H9 (cell line): ENCODE results near the gene NPBWR2. TPM values are rescaled to one million over a fixed set of nuclear protein-coding genes. Genes with fewer than 3 reads are reported as not detected.

Experiments
- DNase-seq: peaks from one replicate; pipeline ENCODE4 v3.0.0-alpha.2; 2017
- H2AFZ ChIP-seq: one replicate; pipeline ENCODE4 v1.6.1; 2013; ENCODE audit warnings: mild to moderate bottlenecking, low read length, control low read depth, moderate library complexity
- H2AK5ac ChIP-seq: 2 replicates; pipeline ENCODE4 v1.6.1; 2013; ENCODE audit warnings: low read length, control low read depth, mixed read lengths; ENCODE audit not compliant: insufficient read length
- H2BK120ac ChIP-seq: one replicate; pipeline ENCODE4 v1.6.1; 2013; ENCODE audit warnings: low read depth, mild to moderate bottlenecking, low read length, control low read depth, inconsistent platforms; ENCODE audit not compliant: poor library complexity, severe bottlenecking
- H2BK12ac ChIP-seq: 2 replicates; pipeline ENCODE4 v1.6.1; 2013; ENCODE audit warnings: low read length, control low read depth, mixed read lengths, low read depth; ENCODE audit not compliant: insufficient read length
- H2BK15ac ChIP-seq: 2 replicates; pipeline ENCODE4 v1.6.1; 2013; ENCODE audit warnings: low read depth, low read length, control low read depth
- H2BK20ac ChIP-seq: one replicate; pipeline ENCODE4 v1.6.1; 2013; ENCODE audit warnings: low read depth, mild to moderate bottlenecking, low read length, control low read depth, inconsistent platforms; ENCODE audit not compliant: poor library complexity, severe bottlenecking
- H2BK5ac ChIP-seq: 2 replicates; pipeline ENCODE4 v1.6.1; 2013; ENCODE audit warnings: low read length, control low read depth, mixed read lengths; ENCODE audit not compliant: insufficient read length
- H3K14ac ChIP-seq: 2 replicates; pipeline ENCODE4 v1.6.1; 2013; ENCODE audit warnings: low read length, control low read depth; ENCODE audit not compliant: insufficient read depth
- H3K18ac ChIP-seq: 2 replicates; pipeline ENCODE4 v1.6.1; 2013; ENCODE audit warnings: low read depth, mild to moderate bottlenecking, mixed read lengths, low read length, control low read depth; ENCODE audit not compliant: insufficient read length
- H3K23ac ChIP-seq: 2 replicates; pipeline ENCODE4 v1.6.1; 2013; ENCODE audit warnings: low read length, control low read depth, mixed read lengths, low read depth; ENCODE audit not compliant: insufficient read length
- H3K23me2 ChIP-seq: 2 replicates; pipeline ENCODE4 v1.6.1; 2013; ENCODE audit warnings: low read depth, mild to moderate bottlenecking, mixed read lengths, low read length, control low read depth; ENCODE audit not compliant: insufficient read length, poor library complexity, severe bottlenecking
- H3K27ac ChIP-seq: 2 replicates; pipeline ENCODE4 v1.5.1; 2013; ENCODE audit warnings: low read length, control low read depth, mixed read lengths, low read depth; ENCODE audit not compliant: insufficient read length
- H3K27me3 ChIP-seq: 2 replicates; pipeline ENCODE4 v1.6.1; 2013; ENCODE audit warnings: low read length, control low read depth, inconsistent platforms; ENCODE audit not compliant: insufficient read depth
- H3K4ac ChIP-seq: 2 replicates; pipeline ENCODE4 v1.6.1; 2013; ENCODE audit warnings: low read depth, mild to moderate bottlenecking, control low read depth, inconsistent platforms, low read length, moderate library complexity
- H3K4me1 ChIP-seq: 2 replicates; pipeline ENCODE4 v1.6.1; 2013; ENCODE audit warnings: low read length, control low read depth, inconsistent platforms; ENCODE audit not compliant: insufficient read depth
- H3K4me2 ChIP-seq: 2 replicates; pipeline ENCODE4 v1.6.1; 2013; ENCODE audit warnings: low read length, control low read depth, mixed read lengths; ENCODE audit not compliant: insufficient read length, insufficient read depth
- H3K56ac ChIP-seq: 2 replicates; pipeline ENCODE4 v1.6.1; 2013; ENCODE audit warnings: low read depth, mild to moderate bottlenecking, mixed read lengths, low read length, control low read depth; ENCODE audit not compliant: insufficient read length
- H3K79me1 ChIP-seq: 2 replicates; pipeline ENCODE4 v1.6.1; 2013; ENCODE audit warnings: low read depth, mild to moderate bottlenecking, moderate library complexity, low read length, control low read depth, inconsistent platforms; ENCODE audit not compliant: insufficient read depth, poor library complexity, severe bottlenecking
- H3K79me2 ChIP-seq: 2 replicates; pipeline ENCODE4 v1.6.1; 2013; ENCODE audit warnings: low read length, control low read depth, inconsistent platforms; ENCODE audit not compliant: insufficient read depth
- H3K9ac ChIP-seq: 2 replicates; pipeline ENCODE4 v1.6.1; 2013; ENCODE audit warnings: low read length, control low read depth, mixed read lengths; ENCODE audit not compliant: insufficient read length; ENCODE audit errors: extremely low read depth
- H3K9me3 ChIP-seq: one replicate; pipeline ENCODE4 v1.6.1; 2013; ENCODE audit warnings: low read depth, low read length, inconsistent platforms; ENCODE audit not compliant: control insufficient read depth
- H3T11ph ChIP-seq: one replicate; pipeline ENCODE4 v1.6.1; 2013; ENCODE audit warnings: mild to moderate bottlenecking, low read length, control low read depth, inconsistent platforms
- H4K20me1 ChIP-seq: one replicate; pipeline ENCODE4 v1.6.1; 2013; ENCODE audit not compliant: control insufficient read depth, insufficient read length, insufficient read depth
- H4K5ac ChIP-seq: 2 replicates; pipeline ENCODE4 v1.6.1; 2013; ENCODE audit warnings: low read depth, mild to moderate bottlenecking, mixed read lengths, low read length, control low read depth; ENCODE audit not compliant: insufficient read length
- H4K8ac ChIP-seq: replicated peaks from 2 replicates; pipeline ENCODE4 v1.6.1; 2013; ENCODE audit warnings: low read length, control low read depth, mixed read lengths, low read depth; ENCODE audit not compliant: insufficient read length
- H4K91ac ChIP-seq: 2 replicates; pipeline ENCODE4 v1.6.1; 2013; ENCODE audit warnings: low read depth, mild to moderate bottlenecking, moderate library complexity, mixed read lengths, low read length, control low read depth; ENCODE audit not compliant: insufficient read length
- H3K27ac Mint-ChIP-seq, 3 experiments: 2 replicates in 2 of 3; 3 replicates in 1 of 3; pipeline ENCODE4 v1.8.0; 2020 to 2021; ENCODE audit warnings: mixed read lengths in 3 of 3, mild to moderate bottlenecking in 1 of 3, moderate library complexity in 1 of 3
- H3K27me3 Mint-ChIP-seq: 2 replicates; pipeline ENCODE4 v1.8.0; 2021; ENCODE audit warnings: low read depth, mild to moderate bottlenecking, moderate library complexity, mixed read lengths
- H3K36me3 Mint-ChIP-seq, 3 experiments: 2 replicates in 2 of 3; 3 replicates in 1 of 3; pipeline ENCODE4 v1.8.0; 2020 to 2021; ENCODE audit warnings: low read depth in 3 of 3, mixed read lengths in 3 of 3; ENCODE audit not compliant: insufficient read depth in 1 of 3
- H3K4me1 Mint-ChIP-seq, 2 experiments: 2 replicates each; pipeline ENCODE4 v1.8.0; 2020; ENCODE audit warnings: mixed read lengths in 2 of 2
- H3K4me3 Mint-ChIP-seq, 2 experiments: 2 replicates in 1 of 2; 3 replicates in 1 of 2; pipeline ENCODE4 v1.8.0; 2020 to 2021; ENCODE audit warnings: mild to moderate bottlenecking in 2 of 2, mixed read lengths in 2 of 2, moderate library complexity in 1 of 2
- H3K9me3 Mint-ChIP-seq, 2 experiments: 2 replicates in 1 of 2; 3 replicates in 1 of 2; pipeline ENCODE4 v1.8.0; 2020; ENCODE audit warnings: mild to moderate bottlenecking in 2 of 2, mixed read lengths in 2 of 2, moderate library complexity in 1 of 2
- WGBS: extraction: QIAGEN DNeasy Blood & Tissue Kit; methylation state at CpG from one replicate; pipeline ENCODE4 v1.1.7; 2013; ENCODE audit warnings: missing lambda C conversion rate, low lambda C conversion rate, mixed read lengths; ENCODE audit not compliant: insufficient read length; ENCODE audit errors: extremely low coverage; 5-methylcytosine and 5-hydroxymethylcytosine counted together
- total RNA-seq: library from RNA; stranded (reverse); gene quantifications from 2 replicates; pipeline ENCODE4 v1.2.1, GENCODE V29; 2021
- TF ChIP-seq, protein P1 (sequence below): fragments of 200-600 bp; sonication (generic); conservative IDR thresholded peaks from 3 replicates; pipeline ENCODE4 v1.8.0; 2021; ENCODE audit warnings: antibody characterized with exemption, mild to moderate bottlenecking

NPBWR2 gene
- total RNA-seq, 1 experiment from 2014 or later, result not detected

DNA sequence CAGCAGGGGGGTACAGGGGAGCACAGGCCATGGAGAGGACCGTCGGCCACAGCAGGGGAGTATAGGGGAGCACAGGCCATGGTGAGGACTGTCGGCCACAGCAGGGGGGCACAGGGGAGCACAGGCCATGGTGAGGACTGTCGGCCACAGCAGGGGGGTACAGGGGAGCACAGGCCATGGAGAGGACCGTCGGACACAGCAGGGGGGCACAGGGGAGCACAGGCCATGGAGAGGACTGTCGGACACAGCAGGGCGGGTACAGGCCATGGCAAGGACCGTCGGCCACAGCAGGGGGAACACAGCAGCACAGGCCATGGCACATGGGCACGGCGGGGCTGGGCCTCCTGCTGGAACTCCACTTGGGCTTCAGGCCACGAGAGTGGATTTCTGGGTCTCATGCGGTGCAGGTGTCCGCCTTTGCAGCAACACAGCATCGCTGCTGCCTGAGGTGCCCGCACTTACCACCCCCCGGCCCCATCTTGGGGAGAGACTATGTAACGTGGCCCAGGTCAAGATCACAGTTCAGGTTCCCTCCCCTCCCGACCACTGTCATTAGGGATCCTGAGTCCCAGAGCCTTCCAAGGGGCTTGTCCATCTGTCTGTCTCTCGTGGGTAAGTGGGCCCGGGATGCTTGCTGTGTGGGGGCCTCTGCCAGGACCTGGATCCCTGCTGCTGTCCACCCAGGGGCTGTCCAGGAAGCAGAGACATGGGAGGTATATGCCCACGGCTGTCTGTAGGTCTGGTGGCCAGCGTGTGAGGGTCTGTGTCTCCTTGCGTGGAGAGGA lies 2.5 kb downstream of the NPBWR2 start:
- no peak overlapping the region for H2AFZ ChIP-seq
- no peak overlapping the region for H2BK12ac ChIP-seq
- no peak overlapping the region for H2AK5ac ChIP-seq
- no peaks in the 10 kb centered on the region for H3K79me2 ChIP-seq
- Mint-ChIP-seq H3K4me3 (no peak overlapping the region), H3K4me1 (peaks cover 9 to 14% of the 10 kb centered on the region in 2 experiments; a peak in 3 of 4 replicates), H3K36me3 (no peaks in the 10 kb centered on the region), H3K9me3 (no peaks in the 10 kb centered on the region), H3K27me3 (peaks cover 46% of the 10 kb centered on the region), H3K27ac (no peak overlapping the region)
- H3K23me2 ChIP-seq, result no peaks in the 10 kb centered on the region
- H2BK20ac ChIP-seq, result no peak overlapping the region
- H3K23ac ChIP-seq, result no peak overlapping the region
- no peak overlapping the region for H3K4ac ChIP-seq
- TF ChIP-seq, protein P1, sequence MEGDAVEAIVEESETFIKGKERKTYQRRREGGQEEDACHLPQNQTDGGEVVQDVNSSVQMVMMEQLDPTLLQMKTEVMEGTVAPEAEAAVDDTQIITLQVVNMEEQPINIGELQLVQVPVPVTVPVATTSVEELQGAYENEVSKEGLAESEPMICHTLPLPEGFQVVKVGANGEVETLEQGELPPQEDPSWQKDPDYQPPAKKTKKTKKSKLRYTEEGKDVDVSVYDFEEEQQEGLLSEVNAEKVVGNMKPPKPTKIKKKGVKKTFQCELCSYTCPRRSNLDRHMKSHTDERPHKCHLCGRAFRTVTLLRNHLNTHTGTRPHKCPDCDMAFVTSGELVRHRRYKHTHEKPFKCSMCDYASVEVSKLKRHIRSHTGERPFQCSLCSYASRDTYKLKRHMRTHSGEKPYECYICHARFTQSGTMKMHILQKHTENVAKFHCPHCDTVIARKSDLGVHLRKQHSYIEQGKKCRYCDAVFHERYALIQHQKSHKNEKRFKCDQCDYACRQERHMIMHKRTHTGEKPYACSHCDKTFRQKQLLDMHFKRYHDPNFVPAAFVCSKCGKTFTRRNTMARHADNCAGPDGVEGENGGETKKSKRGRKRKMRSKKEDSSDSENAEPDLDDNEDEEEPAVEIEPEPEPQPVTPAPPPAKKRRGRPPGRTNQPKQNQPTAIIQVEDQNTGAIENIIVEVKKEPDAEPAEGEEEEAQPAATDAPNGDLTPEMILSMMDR, result no peak
- H4K20me1 ChIP-seq, result no peaks in the 10 kb centered on the region
- H3K9me3 ChIP-seq, result no peaks in the 10 kb centered on the region
- no peak overlapping the region for H3K14ac ChIP-seq
- no CpG with 5 or more reads among the region's 25 CpGs for WGBS
- H3K27ac ChIP-seq, result no peak overlapping the region
- no peak overlapping the region for H3K4me2 ChIP-seq
- H3K18ac ChIP-seq, result no peak overlapping the region
- H2BK15ac ChIP-seq, result no peak overlapping the region
- no peak overlapping the region for H3K9ac ChIP-seq
- H3K4me1 ChIP-seq, result no peaks in the 10 kb centered on the region
- no peak overlapping the region for H3T11ph ChIP-seq
- no peak overlapping the region for H4K91ac ChIP-seq
- no peak overlapping the region for H4K8ac ChIP-seq
- H3K56ac ChIP-seq, result no peak overlapping the region
- peaks cover 3% of the 10 kb centered on the region; the same call in 1 of the 2 replicates for H3K27me3 ChIP-seq
- no peaks in the 10 kb centered on the region for H3K79me1 ChIP-seq
- no peak overlapping the region for H4K5ac ChIP-seq
- H2BK5ac ChIP-seq, result no peak overlapping the region
- no peak for DNase-seq
- no peak overlapping the region for H2BK120ac ChIP-seq
